ENCODE measurements around the gene DOCK11.
"Not testable (repeated sequence)": the region's sequence is repeated elsewhere in the genome, so short reads cannot be mapped to it uniquely, and the experiment has no call there.

DNA sequence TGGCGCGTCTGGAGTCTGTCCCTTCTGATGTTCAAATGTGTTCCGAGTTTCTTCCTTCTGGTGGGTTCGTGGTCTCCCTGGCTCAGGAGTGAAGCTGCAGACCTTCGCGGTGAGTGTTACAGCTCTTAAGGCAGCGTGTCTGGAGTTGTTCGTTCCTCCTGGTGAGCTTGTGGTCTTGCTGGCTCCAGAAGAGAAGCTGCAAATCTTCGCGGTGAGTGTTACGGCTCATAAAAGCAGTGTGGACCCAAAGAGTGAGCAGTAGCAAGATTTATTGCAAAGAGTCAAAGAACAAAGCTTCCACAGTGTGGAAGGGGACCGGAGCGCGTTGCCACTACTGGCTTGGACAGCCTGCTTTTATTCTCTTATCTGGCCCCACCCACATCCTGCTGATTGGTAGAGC is 220.3 kb downstream of the DOCK11 start:
- TF ChIP-seq, protein P1, sequence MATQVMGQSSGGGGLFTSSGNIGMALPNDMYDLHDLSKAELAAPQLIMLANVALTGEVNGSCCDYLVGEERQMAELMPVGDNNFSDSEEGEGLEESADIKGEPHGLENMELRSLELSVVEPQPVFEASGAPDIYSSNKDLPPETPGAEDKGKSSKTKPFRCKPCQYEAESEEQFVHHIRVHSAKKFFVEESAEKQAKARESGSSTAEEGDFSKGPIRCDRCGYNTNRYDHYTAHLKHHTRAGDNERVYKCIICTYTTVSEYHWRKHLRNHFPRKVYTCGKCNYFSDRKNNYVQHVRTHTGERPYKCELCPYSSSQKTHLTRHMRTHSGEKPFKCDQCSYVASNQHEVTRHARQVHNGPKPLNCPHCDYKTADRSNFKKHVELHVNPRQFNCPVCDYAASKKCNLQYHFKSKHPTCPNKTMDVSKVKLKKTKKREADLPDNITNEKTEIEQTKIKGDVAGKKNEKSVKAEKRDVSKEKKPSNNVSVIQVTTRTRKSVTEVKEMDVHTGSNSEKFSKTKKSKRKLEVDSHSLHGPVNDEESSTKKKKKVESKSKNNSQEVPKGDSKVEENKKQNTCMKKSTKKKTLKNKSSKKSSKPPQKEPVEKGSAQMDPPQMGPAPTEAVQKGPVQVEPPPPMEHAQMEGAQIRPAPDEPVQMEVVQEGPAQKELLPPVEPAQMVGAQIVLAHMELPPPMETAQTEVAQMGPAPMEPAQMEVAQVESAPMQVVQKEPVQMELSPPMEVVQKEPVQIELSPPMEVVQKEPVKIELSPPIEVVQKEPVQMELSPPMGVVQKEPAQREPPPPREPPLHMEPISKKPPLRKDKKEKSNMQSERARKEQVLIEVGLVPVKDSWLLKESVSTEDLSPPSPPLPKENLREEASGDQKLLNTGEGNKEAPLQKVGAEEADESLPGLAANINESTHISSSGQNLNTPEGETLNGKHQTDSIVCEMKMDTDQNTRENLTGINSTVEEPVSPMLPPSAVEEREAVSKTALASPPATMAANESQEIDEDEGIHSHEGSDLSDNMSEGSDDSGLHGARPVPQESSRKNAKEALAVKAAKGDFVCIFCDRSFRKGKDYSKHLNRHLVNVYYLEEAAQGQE (IDR thresholded peaks at IDR 0.05; ENCODE audit: insufficient replicate concordance, low read depth), result not testable (repeated sequence)
- TF ChIP-seq, protein P2, sequence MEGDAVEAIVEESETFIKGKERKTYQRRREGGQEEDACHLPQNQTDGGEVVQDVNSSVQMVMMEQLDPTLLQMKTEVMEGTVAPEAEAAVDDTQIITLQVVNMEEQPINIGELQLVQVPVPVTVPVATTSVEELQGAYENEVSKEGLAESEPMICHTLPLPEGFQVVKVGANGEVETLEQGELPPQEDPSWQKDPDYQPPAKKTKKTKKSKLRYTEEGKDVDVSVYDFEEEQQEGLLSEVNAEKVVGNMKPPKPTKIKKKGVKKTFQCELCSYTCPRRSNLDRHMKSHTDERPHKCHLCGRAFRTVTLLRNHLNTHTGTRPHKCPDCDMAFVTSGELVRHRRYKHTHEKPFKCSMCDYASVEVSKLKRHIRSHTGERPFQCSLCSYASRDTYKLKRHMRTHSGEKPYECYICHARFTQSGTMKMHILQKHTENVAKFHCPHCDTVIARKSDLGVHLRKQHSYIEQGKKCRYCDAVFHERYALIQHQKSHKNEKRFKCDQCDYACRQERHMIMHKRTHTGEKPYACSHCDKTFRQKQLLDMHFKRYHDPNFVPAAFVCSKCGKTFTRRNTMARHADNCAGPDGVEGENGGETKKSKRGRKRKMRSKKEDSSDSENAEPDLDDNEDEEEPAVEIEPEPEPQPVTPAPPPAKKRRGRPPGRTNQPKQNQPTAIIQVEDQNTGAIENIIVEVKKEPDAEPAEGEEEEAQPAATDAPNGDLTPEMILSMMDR (IDR thresholded peaks at IDR 0.05; ENCODE audit: insufficient read depth, low read length), result not testable (repeated sequence)
- TF ChIP-seq POLR2AphosphoS5 (IDR thresholded peaks at IDR 0.05; ENCODE audit: low read depth), result not testable (repeated sequence)
